Measurements from ENCODE around the gene PRKAG1.

PRKAG1 gene

GRCh38 chr12:49019443-49020324 is 1.1 kb upstream of the PRKAG1 start:
- TF ChIP-seq CTCF (IDR thresholded peaks at IDR 0.05; ENCODE audit: borderline replicate concordance, insufficient read depth, low read depth, low read length) = peak; percentile 56
- no peak overlapping the region for H3K4me3 ChIP-seq (ENCODE audit: low read depth, low read length)

GRCh38 chr12:49019120-49019430 is 499 bp upstream of the PRKAG1 start:
- no peak for TF ChIP-seq CTCF (IDR thresholded peaks at IDR 0.05; ENCODE audit: borderline replicate concordance, insufficient read depth, low read depth, low read length)
- H3K4me3 ChIP-seq (ENCODE audit: low read depth, low read length) = peak overlapping the region; percentile 75

- H3K4me3 ChIP-seq (ENCODE audit: low read depth, low read length) = peak overlapping the region; percentile 75
- TF ChIP-seq CTCF (IDR thresholded peaks at IDR 0.05; ENCODE audit: borderline replicate concordance, insufficient read depth, low read depth, low read length) = no peak
These were observed 700 bp downstream of the PRKAG1 start for GRCh38 chr12:49017891-49018260.

- no peak for TF ChIP-seq CTCF (IDR thresholded peaks at IDR 0.05; ENCODE audit: borderline replicate concordance, insufficient read depth, low read depth, low read length)
- H3K4me3 ChIP-seq (ENCODE audit: low read depth, low read length) = no peak overlapping the region
These were observed 3.4 kb downstream of the PRKAG1 start for GRCh38 chr12:49015196-49015595.

- no peak overlapping the region for H3K4me3 ChIP-seq (ENCODE audit: low read depth, low read length)
- no peak for TF ChIP-seq CTCF (IDR thresholded peaks at IDR 0.05; ENCODE audit: borderline replicate concordance, insufficient read depth, low read depth, low read length)
These were observed 4.0 kb downstream of the PRKAG1 start for GRCh38 chr12:49014547-49014946.

GRCh38 chr12:49013428-49013827 is 5.1 kb downstream of the PRKAG1 start:
- no peak for TF ChIP-seq CTCF (IDR thresholded peaks at IDR 0.05; ENCODE audit: borderline replicate concordance, insufficient read depth, low read depth, low read length)

GRCh38 chr12:49012739-49013138 is 5.8 kb downstream of the PRKAG1 start:
- H3K4me3 ChIP-seq (ENCODE audit: low read depth, low read length) = no peak overlapping the region
- TF ChIP-seq CTCF (IDR thresholded peaks at IDR 0.05; ENCODE audit: borderline replicate concordance, insufficient read depth, low read depth, low read length) = no peak

More at GRCh38 chr12:49013428-49013827, 5.1 kb downstream of the PRKAG1 start:
- H3K4me3 ChIP-seq (ENCODE audit: low read depth, low read length) = no peak overlapping the region
